ENCODE measurements around the gene SORT1.
"Not testable (repeated sequence)": the region's sequence is repeated elsewhere in the genome, so short reads cannot be mapped to it uniquely, and the experiment has no call there.

Gene SORT1

DNA sequence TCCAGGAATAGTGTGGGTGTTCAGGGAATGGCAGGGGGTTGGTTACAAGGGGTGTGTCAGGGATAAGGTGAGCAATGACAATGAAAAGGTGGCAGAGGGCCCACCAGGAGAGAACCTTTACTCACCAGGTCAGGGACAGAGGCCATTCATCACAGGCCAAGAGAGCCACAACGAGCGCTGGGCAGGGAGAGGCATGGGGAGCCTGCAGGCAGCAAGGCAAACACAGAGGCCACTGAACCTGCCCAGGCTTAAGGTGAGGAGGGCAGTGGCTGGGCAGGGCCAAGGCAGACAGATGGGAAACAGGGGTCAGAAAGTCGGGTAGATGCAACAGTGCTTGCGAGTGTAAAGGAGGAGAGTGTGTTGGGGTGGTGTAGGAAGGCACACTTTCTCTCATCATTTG, 62.6 kb downstream of the SORT1 start:
- no peak for DNase-seq

DNA sequence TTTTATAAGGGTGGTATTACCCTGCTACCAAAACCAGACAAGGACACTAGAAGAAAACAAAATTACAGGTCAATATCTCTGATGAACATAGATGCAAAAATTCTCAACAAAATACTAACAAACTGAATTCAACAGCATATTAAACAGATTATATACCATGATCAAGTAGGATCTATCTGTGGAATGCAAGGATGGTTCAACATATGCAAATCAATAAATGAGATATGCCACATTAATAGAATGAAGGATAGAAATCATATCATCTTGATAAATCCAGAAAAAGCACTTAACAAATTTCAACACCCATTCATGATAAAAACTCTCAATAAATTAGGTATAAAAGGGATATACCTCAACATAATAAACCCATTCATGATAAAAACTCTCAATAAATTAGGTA, 66.6 kb downstream of the SORT1 start:
- no peak for DNase-seq

- no peak for DNase-seq
These were observed 70.4 kb downstream of the SORT1 start for GRCh38 chr1:109327285-109327684.

GRCh38 chr1:109322974-109323373, 74.7 kb downstream of the SORT1 start:
- DNase-seq: no peak

- no peak for DNase-seq
These were observed 78.6 kb downstream of the SORT1 start for GRCh38 chr1:109319114-109319513.

- DNase-seq: no peak
These were observed 81.2 kb downstream of the SORT1 start for GRCh38 chr1:109316506-109316905.

DNA sequence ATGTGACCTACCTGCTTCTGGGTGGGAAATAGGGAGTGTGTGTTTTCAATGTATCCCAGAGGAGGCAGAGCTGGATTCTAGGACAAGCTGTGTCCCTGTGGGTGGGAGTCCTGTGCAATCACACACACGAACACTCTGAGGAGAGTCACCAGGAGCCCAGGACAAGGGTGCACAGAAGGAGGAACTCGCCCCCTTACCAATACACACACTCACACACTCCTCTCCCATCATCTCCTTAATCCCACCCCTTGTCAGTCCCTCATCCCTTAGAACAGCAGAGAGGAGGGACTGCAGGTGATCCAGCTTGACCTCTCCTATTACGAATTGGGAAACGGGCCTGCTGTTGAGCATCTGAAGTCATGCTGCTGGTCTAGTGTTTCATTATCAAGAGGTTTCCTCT, 82.4 kb downstream of the SORT1 start:
- no peak for DNase-seq

- DNase-seq: no peak
These were observed 82.9 kb downstream of the SORT1 start for GRCh38 chr1:109314795-109315194.

DNA sequence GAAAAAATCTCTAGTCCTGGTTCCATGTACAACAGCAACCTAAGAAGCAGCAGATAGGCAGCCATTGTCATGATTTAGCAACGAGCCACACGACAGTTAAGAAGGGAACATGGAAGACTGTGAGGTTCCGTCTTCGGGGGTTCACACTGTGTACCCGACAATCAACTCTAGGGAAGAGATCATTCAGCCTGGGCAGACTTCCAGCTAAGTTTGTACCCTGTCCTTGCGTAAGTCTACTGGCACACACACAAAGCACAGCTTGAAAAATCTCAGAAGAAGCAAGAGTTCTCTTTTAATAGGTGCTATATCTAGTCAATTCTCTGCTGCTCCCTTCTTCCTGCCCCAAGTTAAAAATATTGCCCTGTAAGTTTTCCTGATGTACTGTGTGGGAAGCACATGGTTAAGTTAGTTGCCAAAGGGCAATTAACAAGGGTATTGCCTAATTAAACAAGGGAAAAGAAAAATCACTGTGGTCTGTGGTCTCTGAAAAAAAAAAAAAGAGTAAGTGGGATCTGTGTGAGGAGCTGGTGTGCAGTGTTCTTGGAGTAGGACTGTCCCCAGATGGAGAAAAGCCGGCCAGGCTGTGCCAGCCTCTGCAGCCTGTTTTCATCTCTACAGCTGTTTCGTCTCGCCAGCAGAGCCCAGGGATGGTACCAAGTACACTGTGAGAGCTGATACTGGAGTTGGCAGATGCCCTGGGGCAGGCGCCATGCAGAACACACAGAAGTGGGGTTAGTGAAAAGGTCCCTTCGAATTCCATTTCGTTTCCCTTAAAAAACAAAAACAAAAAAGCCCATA, 84.5 kb downstream of the SORT1 start:
- no peak for DNase-seq

- DNase-seq: no peak
These were observed 85.5 kb downstream of the SORT1 start for GRCh38 chr1:109312246-109312645.

- DNase-seq: no peak
These were observed 88.4 kb downstream of the SORT1 start for GRCh38 chr1:109309347-109309746.

GRCh38 chr1:109307274-109308021, 90.3 kb downstream of the SORT1 start:
- no peak for DNase-seq

- no peak for DNase-seq
These were observed 90.9 kb downstream of the SORT1 start, which contains the start of gene MYBPHL for GRCh38 chr1:109306832-109307273. MYBPHL (minus strand) TSS chr1:109307011; CDS start chr1:109306991, 20 bp downstream.

DNA sequence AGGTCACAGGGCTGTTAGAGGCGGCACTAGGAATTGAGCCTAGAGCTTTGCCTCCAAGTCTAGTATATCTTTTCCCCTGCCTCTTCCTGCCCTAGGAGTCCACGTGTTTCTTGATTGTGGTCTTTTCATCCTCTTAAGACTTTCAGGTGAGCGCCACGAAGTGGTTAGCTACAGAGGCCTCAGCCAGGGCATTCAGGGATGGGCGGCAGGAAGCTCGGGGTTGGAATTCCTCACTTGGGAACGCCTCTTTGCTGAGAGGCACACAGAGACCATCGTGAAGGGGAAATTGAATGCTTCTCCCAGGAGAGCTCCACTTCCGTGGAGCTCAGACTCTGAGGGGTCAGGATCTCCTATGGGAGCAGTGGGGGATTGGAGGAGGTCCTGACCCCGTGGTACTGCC, 91.7 kb downstream of the SORT1 start:
- not testable (repeated sequence) for DNase-seq

DNA sequence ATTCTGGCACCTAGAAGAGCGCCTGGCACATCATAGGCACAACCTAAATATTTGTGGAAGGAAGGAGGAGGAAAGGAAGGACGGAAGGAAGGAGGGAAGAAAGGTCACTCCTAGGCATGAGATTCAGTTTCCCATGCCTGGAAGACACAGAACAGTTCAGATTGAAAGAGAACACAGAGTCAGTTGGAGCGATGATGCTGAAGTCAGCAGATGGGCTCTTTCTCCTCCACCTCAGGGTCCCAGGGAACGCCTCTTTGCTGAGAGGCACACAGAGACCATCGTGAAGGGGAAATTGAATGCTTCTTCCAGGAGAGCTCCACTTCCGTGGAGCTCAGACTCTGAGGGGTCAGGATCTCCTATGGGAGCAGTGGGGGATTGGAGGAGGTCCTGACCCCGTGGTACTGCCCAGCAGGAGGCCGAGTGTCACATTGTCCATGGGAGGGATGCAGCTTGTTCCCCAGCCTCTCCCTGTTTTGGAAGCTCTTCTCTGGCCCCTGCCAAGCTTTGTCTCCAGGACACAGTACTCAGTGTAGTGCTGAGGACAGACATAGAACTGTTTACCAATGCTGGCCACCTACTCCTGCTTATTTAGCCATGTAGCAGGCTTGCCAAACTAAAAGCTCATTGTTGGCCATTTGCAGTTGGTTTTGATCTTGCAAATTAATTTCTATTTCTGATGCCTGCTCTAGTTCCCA, 93.3 kb downstream of the SORT1 start:
- no peak for DNase-seq

- no peak for DNase-seq
These were observed 95.8 kb downstream of the SORT1 start for GRCh38 chr1:109301874-109302273.

DNA sequence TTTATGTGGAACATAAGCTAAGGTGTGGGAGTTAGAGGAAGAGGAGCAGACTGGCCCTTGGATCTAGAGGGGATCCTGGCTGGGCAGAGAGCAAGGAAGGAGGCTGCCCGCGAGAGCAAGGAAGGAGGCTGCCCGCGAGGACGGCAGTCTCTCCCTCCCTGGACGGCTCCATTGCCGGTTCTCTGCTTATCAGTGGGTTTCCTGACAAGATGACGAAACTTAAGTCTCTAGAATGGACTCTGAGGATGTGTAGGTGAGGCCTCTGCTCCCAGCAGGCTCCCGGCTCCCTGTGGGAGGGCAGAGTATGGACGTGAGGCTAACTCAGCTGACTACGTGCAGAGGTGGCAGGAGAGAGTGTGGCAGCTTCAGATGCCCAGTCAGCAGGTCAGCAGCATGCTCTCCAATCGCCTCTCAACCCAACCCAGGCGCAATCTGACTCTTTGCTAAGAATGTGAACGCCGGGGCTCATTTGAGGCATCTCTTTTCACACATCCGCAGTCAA, 97.0 kb downstream of the SORT1 start:
- DNase-seq: no peak

DNA sequence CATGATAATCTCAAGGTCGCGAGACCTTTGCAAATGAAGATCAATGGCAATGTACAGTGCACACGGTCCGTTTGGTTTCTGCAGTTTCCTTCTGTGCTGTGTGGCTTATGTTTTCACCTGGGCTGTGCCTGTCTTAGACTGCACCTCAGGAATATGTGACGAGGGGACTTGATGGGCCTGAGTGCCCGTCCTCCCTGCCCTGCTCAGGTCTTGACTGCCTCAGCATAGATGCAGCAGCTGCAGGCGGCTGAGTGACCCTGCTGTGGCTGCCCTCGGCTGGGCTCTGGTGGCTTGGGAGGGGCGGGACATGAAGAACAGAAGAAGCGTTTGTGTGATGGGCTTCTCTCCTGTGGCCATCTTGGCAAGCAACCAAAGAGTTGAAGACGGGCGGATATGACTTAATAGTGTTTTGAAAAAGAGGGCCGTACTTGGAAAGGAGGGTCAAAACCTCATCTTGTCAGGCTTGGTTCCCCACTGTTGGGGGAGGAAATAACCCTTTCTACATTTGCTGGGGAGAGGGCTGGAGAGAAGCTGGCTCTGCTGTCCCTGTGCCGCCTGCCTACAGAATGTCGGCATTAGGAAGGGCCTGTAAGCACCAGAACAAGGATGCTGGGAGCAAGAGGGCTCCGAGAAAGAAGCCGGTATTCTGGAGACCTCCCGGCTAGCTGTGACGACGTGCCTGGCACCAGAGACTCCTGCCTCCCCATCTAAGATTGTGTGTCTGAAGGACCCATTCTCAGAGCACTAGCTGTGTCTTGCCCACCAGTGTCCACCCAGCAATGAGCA, 98.0 kb downstream of the SORT1 start:
- DNase-seq: no peak

DNA sequence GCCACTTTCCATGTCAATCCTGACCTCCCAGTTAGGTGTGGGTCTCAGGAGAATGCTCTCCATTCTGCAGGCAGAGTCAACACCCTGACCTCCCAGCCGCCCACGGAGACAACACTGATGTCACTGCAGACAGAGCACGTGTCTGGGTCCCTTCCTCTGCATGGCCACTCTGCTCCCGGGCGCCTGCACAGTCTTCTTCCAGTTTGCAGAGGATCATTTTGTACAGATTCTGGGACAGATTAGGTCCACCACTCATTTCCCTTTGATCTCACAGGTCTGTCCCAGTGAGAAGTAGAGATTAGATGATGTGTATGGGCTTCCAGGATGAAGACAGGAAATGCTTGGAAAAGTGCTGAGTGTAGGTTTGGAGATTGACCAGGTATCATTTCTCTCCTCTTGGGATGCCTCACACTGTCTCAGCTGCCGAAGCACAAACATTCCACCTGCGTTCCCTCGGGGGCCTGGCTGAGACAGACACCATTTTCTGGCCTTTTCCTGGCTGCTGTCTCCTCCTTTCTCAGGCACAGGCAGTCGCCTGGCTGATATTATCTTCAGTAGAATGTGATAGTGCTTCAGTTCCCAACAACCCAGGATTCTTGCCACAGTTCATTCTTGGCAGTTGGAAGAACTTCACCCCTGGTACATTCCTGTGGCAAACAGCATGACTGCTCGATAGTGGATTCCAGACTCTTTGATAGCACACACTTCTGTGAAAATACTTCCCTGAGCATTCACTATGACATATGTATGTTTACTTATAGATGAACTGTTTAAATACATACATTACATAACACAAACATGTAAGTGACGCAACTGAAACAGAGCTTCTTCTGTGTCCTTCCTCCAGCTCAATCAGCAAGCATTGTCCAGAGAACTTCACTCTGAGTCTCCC, 98.8 kb downstream of the SORT1 start:
- DNase-seq: no peak

- DNase-seq: no peak
These were observed 100.9 kb downstream of the SORT1 start for GRCh38 chr1:109296782-109297181.

DNA sequence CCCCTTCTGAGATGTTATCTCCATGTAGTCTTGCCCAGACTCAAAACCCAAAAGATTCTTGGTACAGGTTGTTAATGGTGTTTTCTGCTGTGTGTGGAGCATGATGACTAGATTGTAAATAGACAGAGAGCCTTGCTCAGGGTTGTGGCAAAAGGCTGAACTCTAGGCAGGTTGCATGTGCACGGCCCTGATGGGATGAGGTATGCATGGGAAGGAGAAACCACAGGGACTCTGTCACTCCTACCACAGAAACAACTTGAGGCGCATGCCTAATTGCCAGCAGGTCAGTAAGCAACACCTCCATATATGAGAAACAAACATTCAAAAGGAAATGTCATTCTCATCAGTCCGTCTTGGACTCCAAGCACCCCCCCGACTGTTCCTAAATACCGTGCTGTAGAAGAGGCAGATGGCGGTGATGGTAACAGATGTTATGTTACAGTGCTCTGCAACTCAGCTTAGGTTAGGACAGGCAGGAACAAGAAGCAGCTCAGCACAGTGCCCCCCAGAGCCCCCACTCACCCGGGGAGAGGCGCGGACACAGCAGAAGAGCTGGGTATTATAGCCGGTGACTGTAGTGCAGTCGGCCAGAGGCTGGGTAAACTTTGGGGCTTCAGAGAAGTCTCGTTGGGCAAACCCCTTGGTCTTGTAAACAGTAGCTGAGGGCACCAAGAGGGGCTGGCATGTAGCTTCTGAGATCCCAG, 101.9 kb downstream of the SORT1 start:
- no peak for DNase-seq

Data from activated CD4-positive, alpha-beta T cell treated with anti-CD3 and anti-CD28 coated beads for 4 hours (primary cell).